HepG2 (cell line): ENCODE results near the gene TGM2. TPM values are rescaled to one million over a fixed set of nuclear protein-coding genes. Genes with fewer than 3 reads are reported as not detected.

Source experiments
- BCL3 ChIP-seq: sonication (generic); formaldehyde crosslinking; IDR thresholded peaks from 2 replicates; pipeline ENCODE4 v1.5.1; 2020; ENCODE audit warnings: mild to moderate bottlenecking, missing genetic modification reagents, moderate library complexity
- BRF2 ChIP-seq: sonication (generic); formaldehyde crosslinking; IDR thresholded peaks from 2 replicates; pipeline ENCODE4 v1.8.1; 2022; ENCODE audit warnings: mild to moderate bottlenecking, missing genetic modification reagents
- GPN1 ChIP-seq: sonication (generic); formaldehyde crosslinking; IDR thresholded peaks from 2 replicates; pipeline ENCODE4 v1.5.1; 2020; ENCODE audit warnings: missing genetic modification reagents, borderline replicate concordance
- MYPOP ChIP-seq: sonication (generic); formaldehyde crosslinking; IDR thresholded peaks from 2 replicates; pipeline ENCODE4 v1.8.1; 2023; ENCODE audit warnings: mild to moderate bottlenecking, moderate library complexity, missing genetic modification reagents
- NR3C1 ChIP-seq: sonication (generic); formaldehyde crosslinking; IDR thresholded peaks from 2 replicates; pipeline ENCODE4 v1.4.0; 2020; ENCODE audit warnings: missing genetic modification reagents
- RCOR2 ChIP-seq: IDR thresholded peaks from 2 replicates; pipeline ENCODE4 v1.6.1; 2016; ENCODE audit warnings: missing biosample characterization, missing genetic modification reagents
- STAT6 ChIP-seq: sonication (generic); formaldehyde crosslinking; IDR thresholded peaks from 2 replicates; pipeline ENCODE4 v1.4.0; 2020; ENCODE audit warnings: missing genetic modification reagents, mild to moderate bottlenecking, borderline replicate concordance
- THAP8 ChIP-seq: sonication (generic); formaldehyde crosslinking; IDR thresholded peaks from 2 replicates; pipeline ENCODE4 v1.5.1; 2020; ENCODE audit warnings: missing genetic modification reagents, mild to moderate bottlenecking, borderline replicate concordance
- TSC22D2 ChIP-seq: sonication (generic); formaldehyde crosslinking; IDR thresholded peaks from 2 replicates; pipeline ENCODE4 v1.5.1; 2020; ENCODE audit warnings: missing genetic modification reagents, mild to moderate bottlenecking, borderline replicate concordance
- ZBTB14 ChIP-seq: sonication (generic); formaldehyde crosslinking; IDR thresholded peaks from 2 replicates; pipeline ENCODE4 v1.4.0; 2020; ENCODE audit warnings: missing genetic modification reagents
- ZFP36 ChIP-seq: fragments of 150-350 bp; IDR thresholded peaks from 2 replicates; pipeline ENCODE4 v1.6.1; 2018; ENCODE audit warnings: borderline replicate concordance, low read length, low read depth; ENCODE audit not compliant: partially characterized antibody
- ZMAT3 ChIP-seq: sonication (generic); formaldehyde crosslinking; conservative IDR thresholded peaks from 2 replicates; pipeline ENCODE4 v1.7.0; 2021; ENCODE audit warnings: missing genetic modification reagents
- ZNF251 ChIP-seq: sonication (generic); formaldehyde crosslinking; IDR thresholded peaks from 2 replicates; pipeline ENCODE4 v1.9.0; 2021; ENCODE audit warnings: mild to moderate bottlenecking, missing genetic modification reagents
- ZNF260 ChIP-seq: sonication (generic); formaldehyde crosslinking; IDR thresholded peaks from 2 replicates; pipeline ENCODE4 v1.4.0; 2020; ENCODE audit warnings: missing genetic modification reagents, low read depth, mild to moderate bottlenecking, borderline replicate concordance
- ZNF264 ChIP-seq: sonication (generic); formaldehyde crosslinking; IDR thresholded peaks from 2 replicates; pipeline ENCODE4 v1.4.0; 2020; ENCODE audit warnings: missing genetic modification reagents
- ZNF3 ChIP-seq: IDR thresholded peaks from 2 replicates; pipeline ENCODE4 v1.7.0; 2017; ENCODE audit warnings: inconsistent platforms
- ZNF317 ChIP-seq: sonication (generic); formaldehyde crosslinking; IDR thresholded peaks from 2 replicates; pipeline ENCODE4 v1.5.0; 2020; ENCODE audit warnings: mild to moderate bottlenecking, missing genetic modification reagents
- ZNF333 ChIP-seq: sonication (generic); formaldehyde crosslinking; IDR thresholded peaks from 2 replicates; pipeline ENCODE4 v1.4.0; 2020; ENCODE audit warnings: mild to moderate bottlenecking, missing genetic modification reagents, borderline replicate concordance
- polyA plus RNA-seq, 8 experiments: library from polyadenylated mRNA; depleted of rRNA in 3 of 8; stranded (reverse) in 7 of 8; unstranded in 1 of 8; fragments of >200 nt; fragmentation: Illumina TruSeq in 4 of 8; extraction: Trizol in 4 of 8; gene quantifications; 2 replicates each; pipeline versions ENCODE4 v1.2.1 to v1.2.3, GENCODE V29; 2011 to 2016; ENCODE audit warnings: low read depth in 4 of 8, missing spikeins in 1 of 8, mixed read lengths in 1 of 8; ENCODE audit not compliant: insufficient read depth in 1 of 8
- total RNA-seq, 5 experiments: library from RNA; depleted of rRNA; stranded (reverse); fragments of >200 nt; fragmentation: Illumina TruSeq; extraction: Trizol; gene quantifications; 2 replicates each; pipeline ENCODE4 v1.2.3, GENCODE V29; 2016; ENCODE audit warnings: low read depth in 1 of 5
- TF ChIP-seq, protein P1 (sequence below): sonication (generic); formaldehyde crosslinking; IDR thresholded peaks from 2 replicates; pipeline ENCODE4 v1.4.0; 2020; ENCODE audit warnings: mild to moderate bottlenecking, missing genetic modification reagents

The TGM2 gene
- total and polyA plus RNA-seq, 2 of the 13 experiments (the other 11 are each of a cell fraction or from before 2014, with no cell fraction given): 4.2 to 46.4 TPM

DNA sequence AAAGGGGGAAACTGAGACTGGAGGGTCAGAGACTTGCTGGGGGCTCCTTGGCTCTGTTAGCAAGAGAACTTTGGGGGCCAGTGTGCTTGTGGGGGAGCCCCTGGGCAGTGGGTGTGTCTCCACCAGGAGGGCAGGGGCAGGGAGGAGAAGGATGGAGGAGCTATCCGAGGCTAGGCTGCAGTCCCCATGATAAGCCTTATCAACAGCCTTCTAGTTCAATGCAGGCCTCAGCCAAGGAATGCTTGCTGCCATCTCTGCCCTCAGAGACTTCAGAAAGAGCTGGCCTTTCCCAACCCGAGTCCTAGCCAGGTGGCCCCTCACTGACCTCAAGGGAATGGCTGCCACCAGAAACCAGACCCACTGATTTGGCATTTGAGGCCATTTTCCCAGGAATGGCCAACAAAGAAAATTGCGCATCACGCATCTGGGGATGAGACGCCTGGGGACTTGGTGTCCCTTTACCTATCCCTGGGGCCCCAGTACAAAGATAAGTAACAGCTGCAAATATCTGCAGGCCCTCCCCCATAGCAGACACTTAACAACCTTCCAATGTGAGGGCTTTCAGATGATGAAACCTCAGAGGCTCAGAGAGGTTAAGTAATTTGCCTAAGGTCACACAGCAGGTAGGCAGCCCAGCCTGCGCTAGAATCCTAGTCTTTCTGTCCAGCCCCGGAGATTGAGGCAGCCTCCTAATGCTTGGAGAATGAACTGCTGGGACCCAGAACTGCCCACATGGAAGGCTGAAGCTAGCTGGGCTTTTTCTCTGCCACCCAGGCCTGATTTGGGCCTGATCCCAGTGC is 4.9 kb downstream of the TGM2 start (continued):
- no peak for TF ChIP-seq STAT6 (CRISPR knock-in tag)
- TF ChIP-seq, protein P1, sequence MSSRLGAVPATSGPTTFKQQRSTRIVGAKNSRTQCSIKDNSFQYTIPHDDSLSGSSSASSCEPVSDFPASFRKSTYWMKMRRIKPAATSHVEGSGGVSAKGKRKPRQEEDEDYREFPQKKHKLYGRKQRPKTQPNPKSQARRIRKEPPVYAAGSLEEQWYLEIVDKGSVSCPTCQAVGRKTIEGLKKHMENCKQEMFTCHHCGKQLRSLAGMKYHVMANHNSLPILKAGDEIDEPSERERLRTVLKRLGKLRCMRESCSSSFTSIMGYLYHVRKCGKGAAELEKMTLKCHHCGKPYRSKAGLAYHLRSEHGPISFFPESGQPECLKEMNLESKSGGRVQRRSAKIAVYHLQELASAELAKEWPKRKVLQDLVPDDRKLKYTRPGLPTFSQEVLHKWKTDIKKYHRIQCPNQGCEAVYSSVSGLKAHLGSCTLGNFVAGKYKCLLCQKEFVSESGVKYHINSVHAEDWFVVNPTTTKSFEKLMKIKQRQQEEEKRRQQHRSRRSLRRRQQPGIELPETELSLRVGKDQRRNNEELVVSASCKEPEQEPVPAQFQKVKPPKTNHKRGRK (CRISPR knock-in tag): no peak
- TF ChIP-seq ZNF3 (CRISPR knock-in tag): no peak
- TF ChIP-seq ZNF251 (CRISPR knock-in tag): no peak
- TF ChIP-seq ZNF317: no peak
- no peak for TF ChIP-seq BCL3 (CRISPR knock-in tag)
- no peak for TF ChIP-seq ZNF260 (CRISPR knock-in tag)
- no peak for TF ChIP-seq TSC22D2 (CRISPR knock-in tag)
- TF ChIP-seq MYPOP (CRISPR knock-in tag): no peak
- TF ChIP-seq GPN1 (CRISPR knock-in tag): no peak
- no peak for TF ChIP-seq BRF2 (CRISPR knock-in tag)
- no peak for TF ChIP-seq THAP8 (CRISPR knock-in tag)
- 0 out of 2 replicates have a peak, but pooled peaks have one; percentile 54 for TF ChIP-seq ZNF333
- no peak for TF ChIP-seq ZMAT3 (CRISPR knock-in tag)
- TF ChIP-seq ZFP36: peak; percentile 60
- TF ChIP-seq RCOR2 (CRISPR knock-in tag): no peak
- no peak for TF ChIP-seq ZBTB14 (CRISPR knock-in tag)
- no peak for TF ChIP-seq ZNF264 (CRISPR knock-in tag)
- no peak for TF ChIP-seq NR3C1 (CRISPR knock-in tag)
